OCI-LY3 (cell line): ENCODE results near the gene TMEM272.

ENCODE experiments used
- H2AFZ ChIP-seq: fragments of 200-600, 300-600 bp; shearing (Covaris generic); 2 replicates; pipeline ENCODE4 v1.6.0; 2014; ENCODE audit warnings: antibody characterized with exemption, low read depth, low read length
- H3K27ac ChIP-seq: fragments of 200-600, 300-600 bp; sonication (generic); 2 replicates; pipeline ENCODE4 v1.5.1; 2014; ENCODE audit warnings: mild to moderate bottlenecking, low read length, moderate library complexity, mixed read lengths
- H3K27me3 ChIP-seq: fragments of 200-600, 300-600 bp; sonication (generic); 2 replicates; pipeline ENCODE4 v1.6.1; 2014; ENCODE audit warnings: low read depth, low read length, mixed read lengths
- H3K36me3 ChIP-seq: fragments of 200-600, 300-600 bp; sonication (generic); replicated peaks from 2 replicates; pipeline ENCODE3; 2014; ENCODE audit warnings: low read depth, low read length, mixed read lengths
- H3K4me1 ChIP-seq: fragments of 300-600, 200-600 bp; sonication (generic); 2 replicates; pipeline ENCODE4 v1.6.1; 2014; ENCODE audit warnings: low read length, mixed read lengths
- H3K4me2 ChIP-seq: fragments of 200-600, 300-600 bp; sonication (generic); 2 replicates; pipeline ENCODE4 v1.6.1; 2014; ENCODE audit warnings: low read length, mixed read lengths
- H3K4me3 ChIP-seq: fragments of 300-600, 200-600 bp; sonication (generic); 2 replicates; pipeline ENCODE4 v1.5.1; 2014; ENCODE audit warnings: antibody characterized with exemption, mild to moderate bottlenecking, low read length, moderate library complexity
- H3K79me2 ChIP-seq: fragments of 300-600, 200-600 bp; shearing (Covaris generic); 2 replicates; pipeline ENCODE4 v1.6.1; 2014; ENCODE audit warnings: mild to moderate bottlenecking, low read length, mixed read lengths
- H3K9ac ChIP-seq: fragments of 300-600, 200-600 bp; shearing (Covaris generic); 2 replicates; pipeline ENCODE4 v1.6.0; 2014; ENCODE audit warnings: mild to moderate bottlenecking, low read length, moderate library complexity
- H3K9me3 ChIP-seq: fragments of 200-600, 300-600 bp; shearing (Covaris generic); 2 replicates; pipeline ENCODE4 v1.6.1; 2014; ENCODE audit warnings: low read length, mixed read lengths; ENCODE audit not compliant: insufficient read depth
- H4K20me1 ChIP-seq: fragments of 200-600, 300-600 bp; sonication (generic); 2 replicates; pipeline ENCODE4 v1.6.1; 2016; ENCODE audit warnings: low read length, mixed read lengths; ENCODE audit not compliant: insufficient read depth
- CTCF ChIP-seq: fragments of 200-600, 300-600 bp; sonication (generic); IDR thresholded peaks from 2 replicates; pipeline ENCODE4 v1.5.1; 2014; ENCODE audit warnings: antibody characterized with exemption, low read length, low read depth
- EZH2phosphoT487 ChIP-seq: fragments of 200-600 bp; shearing (Covaris generic); IDR thresholded peaks from 2 replicates; pipeline ENCODE4 v1.6.1; 2018; ENCODE audit warnings: antibody characterized with exemption, mixed run types, low read depth

The TMEM272 gene

GRCh38 chr13:51844862-51845573 is at the start of gene TMEM272:
TMEM272 (minus strand) TSS chr13:51845177; CDS start chr13:51838530, 6,647 bp downstream.
- H3K9ac ChIP-seq: no peak within 1 kb of the TSS
- H2AFZ ChIP-seq: peak within 1 kb of the TSS; percentile 95
- H3K79me2 ChIP-seq: no peaks in the 10 kb centered on the region
- H3K4me3 ChIP-seq: peak within 1 kb of the TSS; percentile 56
- no peak for TF ChIP-seq EZH2phosphoT487
- peak; percentile 98 for TF ChIP-seq CTCF
- peaks cover 7% of the 10 kb centered on the region for H3K4me1 ChIP-seq
- H3K27ac ChIP-seq: no peak within 1 kb of the TSS
- H3K4me2 ChIP-seq: peak within 1 kb of the TSS; percentile 43
- H3K36me3 ChIP-seq: no peaks in the 10 kb centered on the region
- H4K20me1 ChIP-seq: no peaks in the 10 kb centered on the region
- H3K9me3 ChIP-seq: no peaks in the 10 kb centered on the region
- peaks cover 22% of the 10 kb centered on the region for H3K27me3 ChIP-seq

- Histone ChIP-seq H3K79me2 (no peaks in the 10 kb centered on the region), H3K9ac (no peak overlapping the region), H3K36me3 (no peaks in the 10 kb centered on the region), H3K4me2 (no peak overlapping the region), H3K27me3 (peaks cover 10% of the 10 kb centered on the region; the same call in 1 of the 2 replicates), H3K27ac (no peak overlapping the region), H3K4me1 (peaks cover 17% of the 10 kb centered on the region), H2AFZ (no peak overlapping the region), H3K4me3 (no peak overlapping the region), H4K20me1 (no peaks in the 10 kb centered on the region), H3K9me3 (no peaks in the 10 kb centered on the region)
- TF ChIP-seq EZH2phosphoT487 (no peak), CTCF (no peak)
Measured at GRCh38 chr13:51894239-51894638, 49.3 kb upstream of the TMEM272 start.

- Histone ChIP-seq H3K27ac (no peak overlapping the region), H2AFZ (no peak overlapping the region; the same call in 1 of the 2 replicates), H3K4me2 (no peak overlapping the region), H3K9me3 (no peaks in the 10 kb centered on the region), H4K20me1 (no peaks in the 10 kb centered on the region), H3K9ac (no peak overlapping the region), H3K79me2 (no peaks in the 10 kb centered on the region), H3K4me1 (peaks cover 17% of the 10 kb centered on the region), H3K36me3 (no peaks in the 10 kb centered on the region), H3K27me3 (no peaks in the 10 kb centered on the region), H3K4me3 (no peak overlapping the region)
- TF ChIP-seq CTCF (no peak), EZH2phosphoT487 (no peak)
Measured at GRCh38 chr13:51892657-51893056, 47.7 kb upstream of the TMEM272 start.

- Histone ChIP-seq H3K4me3 (no peak overlapping the region), H3K9me3 (peaks cover 12% of the 10 kb centered on the region), H2AFZ (no peak overlapping the region), H3K79me2 (no peaks in the 10 kb centered on the region), H3K9ac (no peak overlapping the region), H3K4me1 (no peaks in the 10 kb centered on the region), H3K27ac (no peak overlapping the region), H4K20me1 (no peaks in the 10 kb centered on the region), H3K36me3 (no peaks in the 10 kb centered on the region), H3K4me2 (no peak overlapping the region), H3K27me3 (0 out of 2 replicates have a peak, but pooled peaks cover 11% of the 10 kb centered on the region)
- TF ChIP-seq EZH2phosphoT487 (no peak), CTCF (no peak)
Measured at GRCh38 chr13:51887468-51887867, 42.5 kb upstream of the TMEM272 start.
